Osteocyte (in vitro differentiated cells): ENCODE data around the gene BCL7A. TPM values are rescaled to one million over a fixed set of nuclear protein-coding genes. Genes with fewer than 3 reads are reported as not detected.
"Not testable (repeated sequence)": the region's sequence is repeated elsewhere in the genome, so short reads cannot be mapped to it uniquely, and the experiment has no call there.

Experiments used
- DNase-seq: peaks from one replicate; pipeline ENCODE4 v3.0.0; 2021; ENCODE audit warnings: mixed read lengths; ENCODE audit not compliant: unreplicated experiment; ENCODE audit errors: extremely low spot score
- H3K27ac Mint-ChIP-seq: one replicate; pipeline ENCODE4 v1.8.0; 2021; ENCODE audit warnings: mild to moderate bottlenecking, mixed read lengths; ENCODE audit not compliant: unreplicated experiment
- H3K27me3 Mint-ChIP-seq: one replicate; pipeline ENCODE4 v1.8.0; 2021; ENCODE audit warnings: mixed read lengths; ENCODE audit not compliant: unreplicated experiment
- H3K36me3 Mint-ChIP-seq: one replicate; pipeline ENCODE4 v1.8.0; 2021; ENCODE audit warnings: mixed read lengths; ENCODE audit not compliant: unreplicated experiment
- H3K4me1 Mint-ChIP-seq: one replicate; pipeline ENCODE4 v1.8.0; 2021; ENCODE audit warnings: mixed read lengths; ENCODE audit not compliant: unreplicated experiment
- H3K4me3 Mint-ChIP-seq: one replicate; pipeline ENCODE4 v1.8.0; 2021; ENCODE audit warnings: mild to moderate bottlenecking, moderate library complexity, mixed read lengths; ENCODE audit not compliant: unreplicated experiment
- H3K9me3 Mint-ChIP-seq: one replicate; pipeline ENCODE4 v1.8.0; 2021; ENCODE audit warnings: mixed read lengths; ENCODE audit not compliant: unreplicated experiment
- total RNA-seq: library from RNA; stranded (reverse); gene quantifications from 2 replicates; pipeline ENCODE4 v1.2.1, GENCODE V29; 2021
- TF ChIP-seq, protein P1 (sequence below): fragments of 200-600 bp; sonication (generic); IDR thresholded peaks from 2 replicates; pipeline ENCODE4 v1.5.0; 2021; ENCODE audit warnings: antibody characterized with exemption, mild to moderate bottlenecking, moderate library complexity

BCL7A gene
- total RNA-seq, 1 donor from 2014 or later: 10.0 TPM

DNA sequence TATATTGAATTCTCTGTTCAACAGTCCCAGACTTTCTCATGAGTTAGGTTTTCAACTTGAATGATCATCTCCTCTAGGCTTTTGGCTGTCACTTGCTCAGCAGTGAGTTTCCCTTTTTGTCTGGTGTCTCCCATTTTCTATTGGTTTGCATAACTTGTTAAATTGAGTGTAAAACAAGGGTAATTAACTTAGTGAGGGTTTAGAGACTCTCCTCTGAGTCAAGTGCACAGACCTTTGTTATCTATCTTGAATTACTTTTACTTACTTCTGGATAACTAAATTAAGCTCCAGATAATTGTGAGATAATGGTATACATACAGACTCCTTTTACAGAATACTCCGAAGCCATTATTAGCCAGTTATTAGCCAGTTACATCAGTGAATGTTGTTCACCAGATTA lies 78.9 kb downstream of the BCL7A start:
- H3K4me3 Mint-ChIP-seq: no peak overlapping the region
- H3K27me3 Mint-ChIP-seq: no peaks in the 10 kb centered on the region
- H3K9me3 Mint-ChIP-seq: peaks cover 3% of the 10 kb centered on the region
- no peak overlapping the region for H3K27ac Mint-ChIP-seq
- TF ChIP-seq, protein P1, sequence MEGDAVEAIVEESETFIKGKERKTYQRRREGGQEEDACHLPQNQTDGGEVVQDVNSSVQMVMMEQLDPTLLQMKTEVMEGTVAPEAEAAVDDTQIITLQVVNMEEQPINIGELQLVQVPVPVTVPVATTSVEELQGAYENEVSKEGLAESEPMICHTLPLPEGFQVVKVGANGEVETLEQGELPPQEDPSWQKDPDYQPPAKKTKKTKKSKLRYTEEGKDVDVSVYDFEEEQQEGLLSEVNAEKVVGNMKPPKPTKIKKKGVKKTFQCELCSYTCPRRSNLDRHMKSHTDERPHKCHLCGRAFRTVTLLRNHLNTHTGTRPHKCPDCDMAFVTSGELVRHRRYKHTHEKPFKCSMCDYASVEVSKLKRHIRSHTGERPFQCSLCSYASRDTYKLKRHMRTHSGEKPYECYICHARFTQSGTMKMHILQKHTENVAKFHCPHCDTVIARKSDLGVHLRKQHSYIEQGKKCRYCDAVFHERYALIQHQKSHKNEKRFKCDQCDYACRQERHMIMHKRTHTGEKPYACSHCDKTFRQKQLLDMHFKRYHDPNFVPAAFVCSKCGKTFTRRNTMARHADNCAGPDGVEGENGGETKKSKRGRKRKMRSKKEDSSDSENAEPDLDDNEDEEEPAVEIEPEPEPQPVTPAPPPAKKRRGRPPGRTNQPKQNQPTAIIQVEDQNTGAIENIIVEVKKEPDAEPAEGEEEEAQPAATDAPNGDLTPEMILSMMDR: no peak
- H3K36me3 Mint-ChIP-seq: peaks cover 2% of the 10 kb centered on the region
- H3K4me1 Mint-ChIP-seq: peaks cover 48% of the 10 kb centered on the region
- DNase-seq: no peak

DNA sequence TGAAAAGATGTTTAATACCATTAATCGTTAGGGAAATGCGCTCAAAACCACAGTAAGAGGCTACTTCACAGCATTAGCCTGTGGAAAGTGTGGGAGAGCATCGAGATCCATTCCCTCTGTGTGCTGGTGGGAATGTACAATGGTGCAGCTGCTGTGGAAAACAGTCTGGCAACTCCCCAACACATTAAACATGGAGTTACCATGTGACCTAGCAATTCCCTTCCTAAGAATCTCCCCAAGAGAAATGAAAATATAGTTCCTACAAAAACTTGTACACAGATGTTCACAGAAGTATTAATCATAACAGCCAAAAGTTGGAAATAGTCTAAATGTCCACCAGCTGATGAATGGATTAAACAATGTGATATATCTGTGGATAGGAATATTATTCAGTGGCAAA lies 80.6 kb downstream of the BCL7A start:
- Mint-ChIP-seq H3K27me3 (no peaks in the 10 kb centered on the region), H3K4me3 (no peak overlapping the region), H3K9me3 (peaks cover 3% of the 10 kb centered on the region), H3K27ac (no peak overlapping the region), H3K36me3 (peaks cover 6% of the 10 kb centered on the region), H3K4me1 (peaks cover 42% of the 10 kb centered on the region)
- no peak for DNase-seq
- TF ChIP-seq, protein P1: no peak

DNA sequence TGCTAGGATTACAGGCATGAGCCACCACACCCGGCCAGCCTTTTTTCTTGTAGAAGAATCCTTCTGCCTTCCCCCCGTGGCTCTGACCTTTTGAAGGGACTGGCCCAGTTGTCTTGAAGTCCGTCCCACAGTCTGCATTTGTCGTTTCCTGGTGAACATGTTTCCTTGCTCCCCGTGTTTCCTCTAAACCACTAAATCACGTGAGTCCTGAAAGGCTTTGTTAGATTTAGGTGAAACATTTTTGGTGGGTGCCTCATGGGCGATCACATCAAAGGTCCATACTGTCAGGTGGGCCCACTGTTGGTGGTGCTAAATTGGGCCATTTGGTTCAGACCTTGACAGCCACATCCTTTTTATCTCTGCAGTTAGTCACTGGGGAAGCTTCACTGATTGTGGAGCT lies 83.2 kb downstream of the BCL7A start:
- Mint-ChIP-seq H3K4me3 (no peak overlapping the region), H3K27me3 (no peaks in the 10 kb centered on the region), H3K9me3 (peaks cover 3% of the 10 kb centered on the region), H3K4me1 (peaks cover 39% of the 10 kb centered on the region), H3K36me3 (peaks cover 6% of the 10 kb centered on the region), H3K27ac (no peak overlapping the region)
- TF ChIP-seq, protein P1: no peak
- DNase-seq: no peak

DNA sequence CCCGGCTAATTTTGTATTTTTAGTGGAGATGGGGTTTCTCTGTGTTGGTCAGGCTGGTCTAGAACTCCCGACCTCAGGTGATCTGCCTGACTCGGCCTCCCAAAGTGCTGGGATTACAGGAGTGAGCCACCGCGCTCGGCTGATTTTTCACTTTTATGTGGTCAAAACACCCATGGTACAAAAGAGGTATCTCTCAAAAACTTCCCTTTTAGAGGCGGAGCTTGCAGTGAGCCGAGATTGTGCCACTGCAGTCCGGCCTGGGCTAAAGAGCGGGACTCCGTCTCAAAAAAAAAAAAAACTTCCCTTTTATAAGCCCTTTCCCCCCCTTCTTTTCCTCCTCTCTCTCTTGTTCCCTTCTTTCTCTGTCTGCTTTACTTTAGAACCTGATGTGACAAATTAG lies 83.8 kb downstream of the BCL7A start:
- H3K9me3 Mint-ChIP-seq, H3K27ac Mint-ChIP-seq, DNase-seq, H3K36me3 Mint-ChIP-seq, H3K27me3 Mint-ChIP-seq, H3K4me3 Mint-ChIP-seq: not testable (repeated sequence)
- peaks cover 36% of the 10 kb centered on the region for H3K4me1 Mint-ChIP-seq

DNA sequence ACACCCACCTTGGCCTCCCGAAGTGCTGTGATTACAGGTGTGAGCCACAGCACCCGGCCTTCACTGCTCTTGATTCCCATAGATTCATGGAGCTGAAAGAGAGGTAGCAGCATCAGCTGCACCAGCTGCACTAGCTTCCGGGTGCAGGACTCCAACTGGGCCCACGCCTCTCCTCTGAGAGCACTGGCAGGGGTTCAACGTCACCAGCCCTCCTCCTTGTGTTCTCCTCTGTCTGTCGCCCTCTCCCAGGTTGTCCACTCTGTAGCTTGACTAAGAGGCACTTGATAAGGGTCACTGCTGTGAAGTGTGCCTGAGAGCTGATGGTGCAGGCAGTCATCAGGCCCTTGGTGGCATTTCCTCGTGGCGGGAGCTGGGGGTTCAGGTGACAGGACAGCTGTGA lies 85.2 kb downstream of the BCL7A start:
- Mint-ChIP-seq H3K4me1 (peaks cover 33% of the 10 kb centered on the region), H3K9me3 (peaks cover 3% of the 10 kb centered on the region), H3K36me3 (peaks cover 6% of the 10 kb centered on the region), H3K27ac (peak overlapping the region; percentile 31), H3K4me3 (no peak overlapping the region), H3K27me3 (no peaks in the 10 kb centered on the region)
- TF ChIP-seq, protein P1: no peak
- no peak for DNase-seq

DNA sequence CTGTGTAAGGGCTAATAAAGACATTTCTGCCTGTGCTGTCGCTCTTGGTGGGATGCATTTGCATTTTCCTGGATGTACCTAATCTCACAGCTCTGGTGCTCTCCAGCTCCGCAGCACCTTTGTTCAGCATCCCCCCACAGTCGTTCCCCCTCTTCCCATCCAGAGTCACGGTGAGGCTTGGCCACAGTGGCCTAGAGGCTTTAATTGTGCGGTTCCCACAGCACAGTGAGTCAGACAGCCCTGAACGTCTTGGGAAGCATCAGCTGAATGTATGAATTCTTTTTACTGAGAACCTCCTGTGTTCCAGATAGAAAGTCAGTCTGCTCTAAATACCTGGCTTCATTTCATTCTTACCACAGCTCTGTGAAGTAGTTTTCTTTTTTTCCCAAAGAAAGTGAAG lies 85.6 kb downstream of the BCL7A start:
- H3K9me3 Mint-ChIP-seq: peaks cover 3% of the 10 kb centered on the region
- peak overlapping the region; percentile 31 for H3K27ac Mint-ChIP-seq
- no peaks in the 10 kb centered on the region for H3K27me3 Mint-ChIP-seq
- TF ChIP-seq, protein P1: no peak
- DNase-seq: no peak
- peaks cover 32% of the 10 kb centered on the region for H3K4me1 Mint-ChIP-seq
- peaks cover 6% of the 10 kb centered on the region for H3K36me3 Mint-ChIP-seq
- H3K4me3 Mint-ChIP-seq: no peak overlapping the region
